ENCODE results near the gene DCC. TPM values are rescaled to one million over a fixed set of nuclear protein-coding genes. Genes with fewer than 3 reads are reported as not detected.

Gene DCC
- total RNA-seq, 1 donor from 2014 or later = 14.7 TPM

- Mint-ChIP-seq H3K36me3 (ENCODE audit: low read depth, unreplicated experiment) (no peaks in the 10 kb centered on the region), H3K27ac (ENCODE audit: unreplicated experiment) (no peak overlapping the region), H3K27me3 (ENCODE audit: unreplicated experiment) (no peaks in the 10 kb centered on the region)
Observed at GRCh38 chr18:52607985-52608384, 268.0 kb downstream of the DCC start.

GRCh38 chr18:52610451-52611115, 270.6 kb downstream of the DCC start:
- no peaks in the 10 kb centered on the region for H3K27me3 Mint-ChIP-seq (ENCODE audit: unreplicated experiment)
- H3K9me3 Mint-ChIP-seq (ENCODE audit: unreplicated experiment) = no peaks in the 10 kb centered on the region
- no peak for DNase-seq (ENCODE audit: low spot score)
- TF ChIP-seq CTCF (IDR thresholded peaks at IDR 0.05; ENCODE audit: unreplicated experiment) = no peak
- no peak overlapping the region for H3K27ac Mint-ChIP-seq (ENCODE audit: unreplicated experiment)
- no peaks in the 10 kb centered on the region for H3K4me1 Mint-ChIP-seq (ENCODE audit: unreplicated experiment)
- no peak overlapping the region for H3K4me3 Mint-ChIP-seq (ENCODE audit: unreplicated experiment)
- H3K36me3 Mint-ChIP-seq (ENCODE audit: low read depth, unreplicated experiment) = no peaks in the 10 kb centered on the region

More at GRCh38 chr18:52607985-52608384, 268.0 kb downstream of the DCC start:
- Mint-ChIP-seq H3K4me1 (ENCODE audit: unreplicated experiment) (no peaks in the 10 kb centered on the region), H3K4me3 (ENCODE audit: unreplicated experiment) (no peak overlapping the region), H3K9me3 (ENCODE audit: unreplicated experiment) (no peaks in the 10 kb centered on the region)
- TF ChIP-seq CTCF (IDR thresholded peaks at IDR 0.05; ENCODE audit: unreplicated experiment) = no peak
- DNase-seq (ENCODE audit: low spot score) = no peak

GRCh38 chr18:52612406-52612805, 272.4 kb downstream of the DCC start:
- no peak for DNase-seq (ENCODE audit: low spot score)
- Mint-ChIP-seq H3K36me3 (ENCODE audit: low read depth, unreplicated experiment) (no peaks in the 10 kb centered on the region), H3K27me3 (ENCODE audit: unreplicated experiment) (no peaks in the 10 kb centered on the region), H3K9me3 (ENCODE audit: unreplicated experiment) (no peaks in the 10 kb centered on the region), H3K27ac (ENCODE audit: unreplicated experiment) (no peak overlapping the region), H3K4me3 (ENCODE audit: unreplicated experiment) (no peak overlapping the region), H3K4me1 (ENCODE audit: unreplicated experiment) (no peaks in the 10 kb centered on the region)
- TF ChIP-seq CTCF (IDR thresholded peaks at IDR 0.05; ENCODE audit: unreplicated experiment) = no peak

GRCh38 chr18:52615321-52615720, 275.3 kb downstream of the DCC start:
- no peak overlapping the region for H3K4me3 Mint-ChIP-seq (ENCODE audit: unreplicated experiment)
- H3K36me3 Mint-ChIP-seq (ENCODE audit: low read depth, unreplicated experiment) = no peaks in the 10 kb centered on the region
- H3K9me3 Mint-ChIP-seq (ENCODE audit: unreplicated experiment) = no peaks in the 10 kb centered on the region
- no peak overlapping the region for H3K27ac Mint-ChIP-seq (ENCODE audit: unreplicated experiment)
- no peaks in the 10 kb centered on the region for H3K4me1 Mint-ChIP-seq (ENCODE audit: unreplicated experiment)
- H3K27me3 Mint-ChIP-seq (ENCODE audit: unreplicated experiment) = no peaks in the 10 kb centered on the region
- no peak for DNase-seq (ENCODE audit: low spot score)
- TF ChIP-seq CTCF (IDR thresholded peaks at IDR 0.05; ENCODE audit: unreplicated experiment) = no peak

GRCh38 chr18:52615943-52616342, 275.9 kb downstream of the DCC start:
- H3K27ac Mint-ChIP-seq (ENCODE audit: unreplicated experiment) = no peak overlapping the region
- H3K9me3 Mint-ChIP-seq (ENCODE audit: unreplicated experiment) = no peaks in the 10 kb centered on the region
- H3K4me3 Mint-ChIP-seq (ENCODE audit: unreplicated experiment) = no peak overlapping the region
- no peaks in the 10 kb centered on the region for H3K27me3 Mint-ChIP-seq (ENCODE audit: unreplicated experiment)
- H3K4me1 Mint-ChIP-seq (ENCODE audit: unreplicated experiment) = no peaks in the 10 kb centered on the region
- no peaks in the 10 kb centered on the region for H3K36me3 Mint-ChIP-seq (ENCODE audit: low read depth, unreplicated experiment)
- no peak for DNase-seq (ENCODE audit: low spot score)
- no peak for TF ChIP-seq CTCF (IDR thresholded peaks at IDR 0.05; ENCODE audit: unreplicated experiment)

Measured in endothelial cell (in vitro differentiated cells).